Activated naive CD4-positive, alpha-beta T cell treated with anti-CD3 and anti-CD28 coated beads, Interleukin-2, amount 50 U/mL, for 16 hours (primary cell): ENCODE results near the gene PIK3CB.
"Not testable (repeated sequence)": the region's sequence is repeated elsewhere in the genome, so short reads cannot be mapped to it uniquely, and the experiment has no call there.

Experiments used
- DNase-seq: peaks from one replicate; pipeline ENCODE4 v3.0.0-alpha.2; 2020

The PIK3CB gene

DNA sequence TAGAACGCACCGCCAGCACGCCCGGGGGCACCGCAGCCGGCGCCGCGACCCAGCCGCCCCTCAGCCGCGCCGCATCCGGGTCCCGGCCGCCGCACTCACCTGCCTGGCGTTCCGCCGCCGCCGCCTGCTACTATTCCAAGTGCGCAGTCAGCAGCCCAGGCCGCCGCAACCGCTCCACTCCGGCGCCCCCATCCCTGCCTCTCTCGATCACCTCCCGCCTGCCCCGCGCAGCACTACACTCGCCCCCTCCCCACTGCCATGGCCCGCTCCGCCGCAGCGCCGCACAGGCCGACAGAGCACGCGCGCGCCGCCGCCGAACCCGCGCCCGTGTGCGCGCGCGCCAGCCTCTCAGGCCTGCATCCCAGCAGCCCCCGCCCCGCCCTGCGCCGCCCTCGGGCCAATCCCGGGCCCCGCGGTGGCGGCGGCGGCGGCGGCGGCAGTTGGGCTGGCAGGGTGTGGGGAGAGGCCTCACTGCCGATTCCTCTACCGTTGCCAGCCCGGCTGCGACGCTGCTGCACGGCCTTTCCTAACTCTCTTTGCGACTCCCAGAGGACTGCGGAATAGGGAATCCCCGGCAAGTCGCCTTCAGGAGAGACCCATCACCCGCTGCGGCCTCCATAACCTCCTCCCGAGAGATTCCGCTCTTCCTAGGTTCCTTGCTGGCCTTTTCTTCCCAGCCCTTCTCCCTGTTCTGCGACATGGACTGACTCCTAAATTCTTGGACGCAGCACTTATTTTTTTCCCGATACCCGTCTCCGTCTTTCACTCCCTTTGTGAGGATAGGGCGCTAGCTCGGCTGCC lies at the start of gene PIK3CB:
Gene PIK3CB, minus strand, starts transcription at position 333 of the 801 bp plus-strand sequence. CDS start 75,585 bp downstream, outside the sequence.
- DNase-seq: peak; percentile 93

- no peak for DNase-seq
Observed at GRCh38 chr3:138881233-138881632, 46.5 kb upstream of the PIK3CB start.

DNA sequence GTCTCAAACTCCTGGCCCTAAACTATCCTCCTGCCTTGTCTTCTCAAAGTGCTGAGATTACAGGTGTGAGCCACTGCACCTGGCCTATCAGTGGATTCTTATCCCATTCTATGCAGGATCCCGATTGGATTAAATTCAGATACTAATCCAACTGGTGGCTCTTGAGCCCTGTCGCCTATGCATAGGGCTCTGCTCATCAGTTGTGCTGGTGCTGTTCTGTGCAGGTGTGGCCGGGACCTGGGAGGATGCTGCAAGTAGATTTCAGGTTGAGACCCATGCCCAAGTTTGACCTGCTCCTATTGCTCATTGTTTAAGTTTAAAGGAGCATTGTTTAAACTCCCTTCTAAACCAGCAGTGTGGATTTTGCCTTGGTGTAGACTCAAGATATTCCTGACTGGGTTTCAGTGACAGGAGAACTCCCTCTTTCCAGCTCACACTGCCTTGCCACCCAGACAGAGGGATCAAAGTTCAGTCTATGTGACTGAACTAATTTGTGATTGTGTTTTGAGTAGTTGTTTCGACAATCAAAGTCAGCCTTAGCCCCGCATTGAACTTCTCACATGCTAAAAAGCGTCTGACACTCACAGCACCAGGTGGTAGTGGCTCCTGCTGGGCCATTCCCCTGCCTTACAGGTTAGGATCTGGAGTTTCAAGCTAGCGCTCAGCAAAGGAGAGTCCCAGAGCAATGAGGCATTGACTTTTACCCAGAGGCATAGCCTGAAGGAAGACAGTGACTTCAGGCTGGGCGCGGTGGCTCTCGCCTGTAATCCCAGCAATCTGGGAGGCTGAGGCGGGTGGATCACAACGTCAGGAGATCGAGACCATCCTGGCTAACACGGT lies 45.0 kb upstream of the PIK3CB start:
- no peak for DNase-seq

DNA sequence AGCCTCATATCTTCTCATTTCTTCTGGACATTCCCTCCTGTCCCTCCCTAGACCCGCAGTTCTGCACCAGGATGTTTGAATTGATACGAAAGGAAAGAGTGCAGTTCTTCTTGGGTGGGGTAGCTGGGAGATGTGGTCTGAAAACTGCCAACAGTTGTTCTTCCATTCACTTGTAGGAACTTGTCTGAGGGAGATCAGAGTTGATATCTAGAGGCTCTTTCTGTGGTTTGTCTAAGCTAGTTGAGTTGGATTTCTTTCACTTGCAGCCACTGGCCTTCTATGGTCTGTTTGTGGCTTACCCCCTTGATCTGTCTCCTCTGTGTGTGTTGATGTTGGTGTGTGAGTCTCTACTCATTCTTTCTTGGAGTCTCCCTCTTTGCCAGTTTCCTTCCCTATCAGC lies 42.5 kb upstream of the PIK3CB start:
- DNase-seq: no peak

DNA sequence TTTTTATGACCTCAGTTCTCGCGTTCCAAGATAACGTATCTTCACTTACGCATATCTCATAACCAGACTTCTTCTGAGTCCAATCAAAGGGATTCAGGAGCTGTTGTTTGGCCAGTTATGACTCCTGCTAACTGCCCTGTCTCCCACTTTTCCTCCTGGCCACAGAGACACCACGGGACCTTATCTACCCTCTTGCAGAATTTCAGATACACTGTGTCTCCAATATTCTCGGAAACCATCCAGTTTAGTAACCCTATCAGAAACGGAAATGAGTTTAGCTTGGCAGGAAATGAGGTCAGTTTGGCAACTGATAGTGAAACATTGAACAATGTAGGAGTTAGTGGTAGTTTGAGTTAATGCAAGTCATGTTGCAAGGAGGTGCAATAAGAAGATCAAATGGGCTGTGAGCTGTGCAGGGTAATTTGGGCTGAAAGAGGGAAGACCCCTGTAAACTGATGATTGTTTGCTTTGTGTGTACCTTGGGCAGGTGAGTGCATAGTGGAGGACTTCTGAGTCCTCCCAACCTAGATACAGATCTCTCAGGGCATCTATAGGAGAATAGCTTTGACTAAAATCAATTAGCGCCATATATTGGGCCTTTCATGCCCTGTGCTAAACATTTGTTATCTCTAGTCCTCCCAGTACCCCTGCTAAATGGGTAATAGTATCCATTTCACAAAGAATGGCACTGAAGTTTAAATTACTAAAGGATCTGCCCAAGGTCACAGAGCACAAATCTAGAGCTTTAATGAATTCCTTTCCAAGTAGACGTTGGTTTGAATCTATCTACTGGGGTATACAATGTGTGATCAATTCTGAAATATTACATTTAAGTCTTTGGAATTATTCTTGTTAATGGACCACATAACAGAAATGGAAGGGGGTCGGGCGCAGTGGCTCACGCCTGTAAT lies 41.3 kb upstream of the PIK3CB start:
- no peak for DNase-seq

GRCh38 chr3:138875096-138875753 lies 40.5 kb upstream of the PIK3CB start:
- DNase-seq: no peak

- DNase-seq: no peak
Observed at GRCh38 chr3:138873471-138874278, 38.9 kb upstream of the PIK3CB start.

DNA sequence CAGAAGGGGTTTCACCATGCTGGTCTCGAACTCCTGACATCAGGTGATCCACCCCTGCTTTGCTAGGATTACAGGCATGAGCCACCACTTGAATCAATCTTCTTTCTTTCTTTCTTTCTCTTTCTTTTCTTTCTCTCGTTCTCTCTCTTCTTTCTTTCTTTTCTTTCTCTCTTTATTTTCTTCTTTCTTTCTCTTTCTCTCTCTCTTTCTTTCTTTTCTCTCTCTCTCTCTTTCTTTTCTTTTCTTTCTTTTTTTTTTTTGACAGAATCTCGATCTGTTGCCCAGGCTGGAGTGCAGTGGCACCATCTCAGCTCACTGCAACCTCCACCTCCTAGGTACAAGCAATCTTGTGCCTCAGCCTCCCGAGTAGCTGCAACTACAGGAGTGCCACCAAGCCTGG lies 37.9 kb upstream of the PIK3CB start:
- no peak for DNase-seq

GRCh38 chr3:138867996-138868395 lies 33.3 kb upstream of the PIK3CB start:
- no peak for DNase-seq

- DNase-seq: no peak
Observed at GRCh38 chr3:138863776-138864113, 29.0 kb upstream of the PIK3CB start.

GRCh38 chr3:138862924-138863775 lies 28.4 kb upstream of the PIK3CB start:
- no peak for DNase-seq

DNA sequence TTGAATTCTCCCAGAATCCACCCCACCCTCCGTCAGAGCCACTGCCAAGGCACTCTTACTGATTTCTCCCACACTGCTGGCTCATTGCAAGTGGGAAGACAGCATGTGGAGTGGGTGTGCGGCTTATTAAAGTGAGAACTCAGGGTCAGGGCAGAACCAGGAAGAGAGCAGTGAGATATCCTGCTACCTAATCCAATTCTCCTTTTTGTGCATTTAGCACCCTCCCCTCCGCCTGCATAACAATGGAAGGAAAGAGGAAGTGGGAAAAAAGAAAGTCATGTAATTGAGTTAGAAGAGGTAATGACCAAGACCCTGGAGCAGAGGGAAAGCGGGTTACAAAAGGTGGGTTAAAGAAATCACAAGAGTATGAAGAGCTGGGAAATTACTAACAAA lies 27.8 kb upstream of the PIK3CB start:
- no peak for DNase-seq

- no peak for DNase-seq
Observed at GRCh38 chr3:138861798-138862197, 27.1 kb upstream of the PIK3CB start.

GRCh38 chr3:138856799-138857198 lies 22.1 kb upstream of the PIK3CB start:
- DNase-seq: no peak

DNA sequence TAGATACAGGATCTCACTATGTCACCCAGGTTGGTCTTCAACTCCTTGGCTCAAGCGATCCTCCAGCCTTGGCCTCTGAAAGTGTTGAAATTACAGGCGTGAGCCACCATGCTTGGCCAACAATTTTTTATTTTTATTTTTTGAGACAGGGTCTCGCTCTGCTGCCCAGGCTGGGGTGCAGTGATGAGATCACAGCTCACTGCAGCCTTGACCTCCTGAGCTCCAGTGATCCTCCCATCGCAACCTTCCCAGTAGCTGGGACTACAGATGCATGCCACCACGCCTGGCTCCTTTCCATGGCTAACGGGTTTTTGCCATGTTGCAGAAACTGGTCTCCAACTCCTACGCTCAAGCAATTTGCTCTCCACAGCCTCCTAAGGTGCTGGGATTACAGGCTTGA lies 20.2 kb upstream of the PIK3CB start:
- no peak for DNase-seq

- no peak for DNase-seq
Observed at GRCh38 chr3:138854204-138854603, 19.5 kb upstream of the PIK3CB start.

GRCh38 chr3:138850151-138850550 lies 15.4 kb upstream of the PIK3CB start:
- no peak for DNase-seq

GRCh38 chr3:138849222-138849940 lies 14.7 kb upstream of the PIK3CB start:
- no peak for DNase-seq

DNA sequence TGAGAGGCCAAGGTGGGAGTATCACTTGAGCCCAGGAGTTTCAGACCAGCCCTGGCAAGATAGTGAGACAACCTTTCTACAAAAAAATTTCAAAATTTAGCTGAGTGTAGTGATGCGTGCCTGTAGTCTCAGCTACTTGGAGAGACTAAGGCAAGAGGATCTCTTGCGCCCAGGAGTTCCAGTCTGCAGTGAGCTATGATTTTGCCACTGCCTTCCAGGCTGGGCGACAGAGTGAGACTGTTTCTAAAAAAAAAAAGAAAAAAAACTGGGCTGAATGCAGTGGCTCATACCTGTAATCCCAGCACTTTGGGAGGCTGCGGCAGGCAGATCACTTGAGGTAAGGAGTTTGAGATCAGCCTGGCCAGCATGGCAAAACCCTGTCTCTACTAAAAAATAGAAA lies 14.0 kb upstream of the PIK3CB start:
- DNase-seq: no peak

- DNase-seq: not testable (repeated sequence)
Observed at GRCh38 chr3:138846824-138847223, 12.1 kb upstream of the PIK3CB start.
